ENCODE data around the gene BMPER.

The BMPER gene

DNA sequence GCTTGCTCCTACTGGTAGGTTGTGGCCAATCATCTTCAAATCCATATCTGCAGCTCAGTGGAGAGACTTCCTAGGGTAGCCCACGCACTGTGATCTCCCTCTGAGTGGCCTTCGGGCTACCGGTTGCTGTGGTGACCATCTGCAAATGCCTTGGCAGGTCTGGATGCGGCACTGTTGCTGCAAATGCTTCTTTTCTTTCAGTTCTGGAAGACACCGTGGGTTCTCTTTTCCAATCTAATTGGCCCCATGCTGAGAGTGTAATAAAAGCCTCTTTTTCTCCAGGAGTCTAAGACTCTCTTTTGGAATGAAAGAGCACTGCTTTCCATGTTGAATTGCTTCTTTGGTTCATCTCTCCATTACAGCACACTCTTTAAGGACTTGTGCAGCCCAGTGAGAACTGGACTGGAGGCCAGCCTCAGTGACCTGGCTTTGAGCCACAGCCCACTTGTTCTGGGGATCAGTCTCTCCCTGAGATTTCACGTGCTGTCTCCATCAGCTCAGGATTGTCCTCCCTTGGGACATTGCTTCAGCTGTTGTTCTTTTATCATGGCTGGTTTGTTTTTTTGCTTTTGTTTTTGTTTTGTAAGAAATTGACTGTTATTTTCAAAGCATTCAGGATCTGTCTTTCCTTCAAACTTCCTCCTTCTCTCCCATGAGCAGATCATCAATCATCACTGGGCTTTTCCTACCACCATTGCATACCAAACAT lies 286.6 kb downstream of the BMPER start:
- DNase-seq: no peak

GRCh38 chr7:34192906-34193305 lies 287.6 kb downstream of the BMPER start:
- DNase-seq: no peak

DNA sequence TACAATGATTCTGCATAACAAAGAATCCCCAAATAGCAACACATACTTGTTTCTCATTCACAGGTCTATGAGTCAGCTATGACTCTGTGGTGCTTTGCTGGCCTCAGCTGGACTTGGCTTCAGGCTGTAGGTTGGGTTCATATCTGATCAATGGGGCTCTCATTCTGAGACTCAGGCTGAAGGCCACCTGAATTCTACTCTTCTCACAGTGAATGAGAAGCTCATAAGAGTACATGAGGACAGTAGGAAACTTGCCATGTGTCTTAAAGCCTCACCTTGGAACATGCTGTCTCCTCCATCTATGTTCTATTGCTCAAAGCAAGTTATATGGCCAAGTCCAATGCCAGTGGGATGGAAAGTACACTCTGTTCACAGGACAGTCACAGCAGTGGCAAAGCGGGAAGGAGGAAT lies 292.9 kb downstream of the BMPER start:
- no peak for DNase-seq
